HTERT RPE-1 (cell line): Measurements from ENCODE around the gene BEST3.

Experiments
- in situ Hi-C: fragments of 300-500 bp; cut with MboI; formaldehyde crosslinking; loops from 4 replicates; pipeline ENCODE4 v1.14.3; 2020; ENCODE audit warnings: low sequenced_read_pairs

BEST3 gene

GRCh38 chr12:69698769-69699540 lies at the start of gene BEST3:
BEST3 (minus strand) TSS chr12:69699303; CDS start chr12:69697798, 1,505 bp downstream.
- in situ Hi-C loops, result no loop called here

DNA sequence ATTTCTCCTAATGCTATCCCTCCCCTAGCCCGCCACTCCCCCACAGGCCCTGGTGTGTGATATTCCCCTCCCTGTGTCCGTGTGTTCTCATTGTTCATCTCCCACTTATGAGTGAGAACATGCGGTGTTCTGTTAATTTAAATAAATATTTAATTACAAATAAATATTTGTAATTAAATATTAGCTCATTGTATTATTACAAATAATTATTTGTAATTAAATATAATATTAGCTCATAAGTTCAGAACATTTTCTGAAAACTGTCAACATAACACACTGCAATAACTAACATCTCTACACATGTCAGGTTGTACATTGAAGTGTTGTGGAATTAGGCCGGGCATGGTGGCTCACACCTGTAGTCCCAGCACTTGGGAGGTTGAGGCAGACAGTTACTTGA lies 45.0 kb upstream of the BEST3 start:
- in situ Hi-C loops, result no loop called here

DNA sequence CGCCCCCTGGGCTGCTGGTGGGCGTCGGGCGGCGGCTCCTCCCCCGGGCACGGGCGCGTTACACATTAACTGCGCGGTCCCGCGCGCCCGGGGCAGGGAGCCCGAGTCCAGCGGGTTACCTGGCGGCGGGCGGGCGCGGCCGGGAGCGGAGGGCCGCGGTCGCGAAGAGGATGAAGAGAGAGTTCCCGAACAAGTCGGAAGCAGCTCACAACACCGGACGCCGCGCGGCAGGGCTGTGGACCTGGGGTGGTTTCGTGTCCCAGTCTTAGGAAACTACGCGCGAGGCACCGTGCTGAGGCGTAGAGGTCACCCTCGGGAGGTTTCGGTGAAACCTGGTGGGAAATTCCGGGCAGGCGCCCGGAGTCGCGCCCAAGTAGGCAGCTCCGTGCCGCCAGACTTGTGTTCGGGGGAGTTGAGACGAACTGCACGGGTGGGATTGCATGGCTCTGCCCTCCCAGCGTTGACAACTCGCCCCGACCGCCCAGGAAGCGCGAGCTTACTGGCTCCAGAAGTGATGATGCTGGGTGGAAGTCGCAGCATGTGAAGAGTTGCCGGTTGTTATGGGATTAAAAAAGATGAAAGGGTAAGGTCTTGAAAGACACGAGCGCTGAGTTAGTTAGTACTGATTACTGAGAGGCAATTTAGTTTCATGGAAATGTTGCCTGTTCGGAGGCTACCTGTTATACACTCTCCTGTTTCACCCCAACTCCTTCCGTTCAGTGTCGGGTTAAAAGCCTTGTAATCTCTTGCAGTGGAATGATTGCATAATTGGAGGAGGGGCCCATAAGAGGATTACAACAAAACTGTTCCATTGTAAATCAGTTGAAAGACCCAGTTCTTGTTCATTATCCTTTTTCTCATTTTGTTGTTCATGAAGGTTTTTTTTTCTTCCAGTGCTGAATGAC lies 40.4 kb upstream of the BEST3 start:
- in situ Hi-C loops, result no loop called here

DNA sequence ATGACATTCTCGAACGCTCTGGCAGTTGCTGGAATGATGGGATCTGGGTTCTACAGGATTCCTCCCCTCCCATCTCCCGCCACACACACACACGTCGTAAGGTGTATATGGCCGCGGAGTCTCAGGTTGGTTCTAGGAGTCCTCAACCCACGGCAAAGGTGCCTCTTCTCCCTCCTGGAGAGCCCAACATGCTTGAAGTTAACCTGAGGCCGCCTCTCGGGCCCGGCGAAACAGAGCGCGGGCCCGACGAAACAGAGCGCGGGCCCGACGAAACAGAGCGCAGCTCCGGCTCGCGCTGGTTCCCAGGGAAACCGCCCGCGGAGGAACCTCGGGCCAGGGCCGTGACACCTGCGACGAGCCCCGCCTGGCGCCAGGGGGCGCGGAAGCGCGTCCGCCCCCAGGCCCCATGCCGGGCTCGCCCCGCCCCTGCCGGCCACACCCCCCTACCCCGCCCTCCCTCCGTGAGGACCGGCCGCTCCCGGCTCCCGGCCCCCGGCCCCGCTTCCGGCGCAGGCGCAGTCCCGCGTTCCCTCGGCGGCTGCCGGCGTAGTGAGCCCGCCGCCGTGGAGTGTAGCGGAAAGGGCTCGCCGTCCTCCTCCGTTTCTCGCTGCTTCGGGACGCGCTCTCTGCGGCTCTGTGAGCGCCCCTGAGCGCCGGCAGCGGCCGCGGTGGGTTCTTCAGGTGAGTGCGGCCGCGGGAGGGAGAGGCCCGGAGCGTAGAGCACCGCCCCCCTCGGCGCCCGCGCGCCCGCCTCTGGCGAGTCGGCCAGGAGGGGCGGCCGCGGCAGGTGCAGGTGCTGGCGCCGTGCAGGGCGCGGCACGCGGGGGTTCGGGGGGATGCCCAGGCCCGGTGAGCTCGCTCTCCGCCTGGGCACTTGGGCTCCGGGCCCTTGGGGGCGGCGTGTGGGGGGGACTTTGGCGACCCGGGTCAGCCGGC lies 39.5 kb upstream of the BEST3 start, which contains the start of gene RAB3IP:
RAB3IP (plus strand) TSS at position 510 of the 936 bp plus-strand sequence. CDS start 16,549 bp downstream, outside the sequence.
- in situ Hi-C loops, result no loop called here

DNA sequence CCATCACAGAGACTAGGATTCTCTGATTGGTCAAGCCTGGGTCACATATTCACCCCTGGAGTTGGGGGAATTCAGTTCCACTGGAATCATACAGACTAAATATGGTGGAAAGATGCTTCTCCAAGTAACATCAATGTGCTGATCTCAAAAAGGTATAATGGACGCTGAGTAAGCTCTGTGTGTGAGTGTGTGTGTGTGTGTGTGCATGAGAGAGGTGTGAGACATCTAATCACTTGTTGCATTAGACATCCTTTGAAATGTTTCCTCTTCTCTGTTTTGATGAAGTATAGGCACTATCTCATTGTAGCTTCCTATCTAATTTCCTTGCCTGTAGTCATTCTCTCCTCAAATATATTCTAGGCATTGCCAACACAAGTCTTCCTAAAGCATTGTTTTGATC lies 34.5 kb upstream of the BEST3 start:
- in situ Hi-C loops, result no loop called here

DNA sequence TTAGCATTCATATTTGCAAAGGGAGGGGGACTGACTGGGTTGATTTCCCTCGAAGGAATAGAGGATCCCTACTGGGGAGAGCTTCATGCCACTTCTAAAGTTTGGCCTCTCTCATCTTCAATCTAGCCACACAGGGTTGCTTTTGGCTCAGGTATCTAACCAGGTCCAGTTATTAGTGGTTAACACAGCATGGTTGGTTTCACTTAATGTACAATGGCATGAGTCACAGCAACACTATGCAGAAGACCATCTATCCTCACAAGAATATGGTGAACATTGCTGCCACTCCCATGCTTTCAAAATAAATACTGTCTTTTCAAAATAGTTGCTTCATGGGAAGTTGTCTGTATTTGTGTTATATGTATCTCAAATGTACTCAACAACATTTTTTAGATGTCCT lies 33.0 kb upstream of the BEST3 start:
- in situ Hi-C loops, result no loop called here

GRCh38 chr12:69726922-69727321 lies 27.8 kb upstream of the BEST3 start:
- in situ Hi-C loops, result no loop called here

- in situ Hi-C loops, result no loop called here
These were observed 21.6 kb upstream of the BEST3 start for GRCh38 chr12:69720750-69721149.

- in situ Hi-C loops, result no loop called here
These were observed 20.5 kb upstream of the BEST3 start for GRCh38 chr12:69719336-69720316.

GRCh38 chr12:69714542-69714941 lies 15.4 kb upstream of the BEST3 start:
- in situ Hi-C loops, result no loop called here

DNA sequence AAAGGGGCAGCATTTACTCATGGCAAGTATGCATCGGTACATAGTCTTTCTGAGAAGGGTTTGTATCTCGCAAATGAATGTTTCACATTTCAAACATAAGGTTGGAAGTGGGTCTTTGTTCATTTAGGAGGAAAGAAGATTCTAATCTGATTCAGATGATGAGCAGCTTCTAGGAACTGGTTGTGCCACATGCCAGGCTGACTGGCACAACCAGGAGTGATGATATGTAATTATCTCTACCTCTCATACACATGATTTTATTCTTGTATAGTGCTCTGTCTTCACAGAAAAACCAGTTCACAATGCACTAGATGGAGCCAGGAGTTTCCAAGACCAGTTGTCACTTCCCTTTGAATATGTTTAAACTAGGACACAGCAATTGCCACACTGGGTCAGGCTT lies 13.7 kb upstream of the BEST3 start:
- in situ Hi-C loops, result no loop called here

DNA sequence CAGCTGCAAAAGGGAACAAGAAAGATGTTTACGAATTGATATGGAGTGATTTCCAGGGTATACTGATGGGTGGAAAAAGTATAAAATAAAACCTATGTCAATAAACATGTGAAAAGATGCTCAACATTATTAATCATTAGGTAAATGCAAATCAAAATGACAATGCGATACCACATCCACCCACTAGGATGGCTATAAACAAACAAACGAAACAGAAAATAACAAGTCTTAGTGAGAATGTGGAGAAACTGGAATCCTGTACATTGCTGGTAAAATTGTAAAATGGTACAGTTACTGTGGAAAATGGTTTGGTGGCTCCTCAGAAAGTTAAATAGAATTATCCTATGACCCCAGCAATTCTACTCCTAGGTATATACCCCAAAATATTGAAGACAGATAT lies 9.5 kb upstream of the BEST3 start:
- in situ Hi-C loops, result no loop called here

GRCh38 chr12:69704357-69704756 lies 5.3 kb upstream of the BEST3 start:
- in situ Hi-C loops, result no loop called here

GRCh38 chr12:69703146-69703642 lies 4.1 kb upstream of the BEST3 start:
- in situ Hi-C loops, result no loop called here

- in situ Hi-C loops, result no loop called here
These were observed 2.7 kb upstream of the BEST3 start for GRCh38 chr12:69701826-69702225.

DNA sequence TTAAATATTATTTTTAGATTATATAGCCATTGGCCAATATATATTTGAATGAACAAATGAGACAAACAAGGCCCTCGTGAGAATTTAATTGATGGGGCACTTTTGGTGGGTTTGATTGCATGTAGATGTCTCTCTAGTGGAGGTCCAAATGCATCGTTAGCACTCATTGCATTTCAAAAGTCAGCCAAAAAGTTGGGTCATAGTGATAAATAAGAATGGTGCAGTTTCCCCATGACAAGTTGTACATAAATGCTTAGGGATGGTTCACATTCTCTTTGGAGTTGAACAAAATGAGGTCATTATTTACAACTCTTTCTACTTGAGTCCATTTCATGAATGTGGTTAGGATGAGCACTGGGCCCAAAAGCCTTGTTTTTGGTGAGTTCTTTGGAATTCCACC lies 1.0 kb downstream of the BEST3 start:
- in situ Hi-C loops, result no loop called here

GRCh38 chr12:69694123-69694522 lies 5.0 kb downstream of the BEST3 start:
- in situ Hi-C loops, result no loop called here

- in situ Hi-C loops, result no loop called here
These were observed 9.5 kb downstream of the BEST3 start for GRCh38 chr12:69689638-69690037.
